B cell (primary cell): ENCODE measurements around the gene NUP58.

ENCODE experiments used
- EZH2 ChIP-seq: IDR thresholded peaks from 2 replicates; pipeline ENCODE4 v1.6.1; 2012; ENCODE audit warnings: borderline replicate concordance, low read depth, mild to moderate bottlenecking, moderate library complexity, low read length; ENCODE audit not compliant: insufficient read depth, poor library complexity, severe bottlenecking
- TF ChIP-seq, protein P1 (sequence below): fragments of 200-600 bp; IDR thresholded peaks from one replicate; pipeline ENCODE4 v1.8.0; 2022; ENCODE audit warnings: antibody characterized with exemption, mild to moderate bottlenecking

DNA sequence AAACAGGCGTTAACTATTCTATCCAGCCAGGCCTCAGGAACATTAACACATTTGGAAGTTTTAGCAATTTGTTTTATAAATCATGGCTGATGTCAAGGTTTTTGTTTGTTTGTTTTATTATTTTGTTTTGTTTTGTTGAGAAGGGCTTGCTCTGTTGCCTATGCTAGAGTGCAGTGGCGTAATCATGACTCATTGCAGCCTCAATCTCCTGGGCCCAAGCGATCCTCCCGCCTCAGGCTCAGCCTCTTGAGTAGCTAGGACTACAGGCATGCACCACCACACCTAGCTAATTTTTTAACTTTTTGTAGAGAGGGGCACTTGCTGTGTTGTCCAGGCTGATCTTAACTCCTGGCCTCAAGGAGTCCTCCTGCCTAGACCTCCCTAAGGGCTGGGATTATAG is 28.3 kb downstream of the NUP58 start:
- TF ChIP-seq, protein P1, sequence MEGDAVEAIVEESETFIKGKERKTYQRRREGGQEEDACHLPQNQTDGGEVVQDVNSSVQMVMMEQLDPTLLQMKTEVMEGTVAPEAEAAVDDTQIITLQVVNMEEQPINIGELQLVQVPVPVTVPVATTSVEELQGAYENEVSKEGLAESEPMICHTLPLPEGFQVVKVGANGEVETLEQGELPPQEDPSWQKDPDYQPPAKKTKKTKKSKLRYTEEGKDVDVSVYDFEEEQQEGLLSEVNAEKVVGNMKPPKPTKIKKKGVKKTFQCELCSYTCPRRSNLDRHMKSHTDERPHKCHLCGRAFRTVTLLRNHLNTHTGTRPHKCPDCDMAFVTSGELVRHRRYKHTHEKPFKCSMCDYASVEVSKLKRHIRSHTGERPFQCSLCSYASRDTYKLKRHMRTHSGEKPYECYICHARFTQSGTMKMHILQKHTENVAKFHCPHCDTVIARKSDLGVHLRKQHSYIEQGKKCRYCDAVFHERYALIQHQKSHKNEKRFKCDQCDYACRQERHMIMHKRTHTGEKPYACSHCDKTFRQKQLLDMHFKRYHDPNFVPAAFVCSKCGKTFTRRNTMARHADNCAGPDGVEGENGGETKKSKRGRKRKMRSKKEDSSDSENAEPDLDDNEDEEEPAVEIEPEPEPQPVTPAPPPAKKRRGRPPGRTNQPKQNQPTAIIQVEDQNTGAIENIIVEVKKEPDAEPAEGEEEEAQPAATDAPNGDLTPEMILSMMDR, result no peak
- TF ChIP-seq EZH2, result no peak
